Suprapubic skin (tissue), 3 donors: Measurements from ENCODE around the gene GRM7.

Experiments
- POLR2A ChIP-seq, 2 donors: fragments of 450-650 bp; IDR thresholded peaks; one replicate each; pipeline ENCODE4 v1.6.1; 2017; ENCODE audit warnings: antibody characterized with exemption in 2 of 2, mild to moderate bottlenecking in 2 of 2, moderate library complexity in 2 of 2
- TF ChIP-seq, protein P1 (sequence below), 2 donors: fragments of 200-600 bp in 1 of 2; fragments of 450-650 bp in 1 of 2; sonication (generic) in 1 of 2; IDR thresholded peaks; one replicate each; pipeline ENCODE4 v1.5.1; 2016 to 2019; ENCODE audit warnings: antibody characterized with exemption in 2 of 2, mild to moderate bottlenecking in 1 of 2, moderate library complexity in 1 of 2

- TF ChIP-seq, protein P1, sequence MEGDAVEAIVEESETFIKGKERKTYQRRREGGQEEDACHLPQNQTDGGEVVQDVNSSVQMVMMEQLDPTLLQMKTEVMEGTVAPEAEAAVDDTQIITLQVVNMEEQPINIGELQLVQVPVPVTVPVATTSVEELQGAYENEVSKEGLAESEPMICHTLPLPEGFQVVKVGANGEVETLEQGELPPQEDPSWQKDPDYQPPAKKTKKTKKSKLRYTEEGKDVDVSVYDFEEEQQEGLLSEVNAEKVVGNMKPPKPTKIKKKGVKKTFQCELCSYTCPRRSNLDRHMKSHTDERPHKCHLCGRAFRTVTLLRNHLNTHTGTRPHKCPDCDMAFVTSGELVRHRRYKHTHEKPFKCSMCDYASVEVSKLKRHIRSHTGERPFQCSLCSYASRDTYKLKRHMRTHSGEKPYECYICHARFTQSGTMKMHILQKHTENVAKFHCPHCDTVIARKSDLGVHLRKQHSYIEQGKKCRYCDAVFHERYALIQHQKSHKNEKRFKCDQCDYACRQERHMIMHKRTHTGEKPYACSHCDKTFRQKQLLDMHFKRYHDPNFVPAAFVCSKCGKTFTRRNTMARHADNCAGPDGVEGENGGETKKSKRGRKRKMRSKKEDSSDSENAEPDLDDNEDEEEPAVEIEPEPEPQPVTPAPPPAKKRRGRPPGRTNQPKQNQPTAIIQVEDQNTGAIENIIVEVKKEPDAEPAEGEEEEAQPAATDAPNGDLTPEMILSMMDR (IDR thresholded peaks at IDR 0.05): no peak
- no peak for TF ChIP-seq POLR2A (IDR thresholded peaks at IDR 0.05)
Observed at GRCh38 chr3:7001370-7001769, 140.5 kb downstream of the GRM7 start.
